DMS79 treated with DMSO at 0.1 percent for 48 hours (cell line): Measurements from ENCODE around the gene RAMP3.

Experiments
- DNase-seq: peaks from one replicate; lab custom pipeline; 2025; lab: John Stamatoyannopoulos, UW

Gene RAMP3

GRCh38 chr7:45223728-45224630 is 66.4 kb downstream of the RAMP3 start:
- DNase-seq: no peak

DNA sequence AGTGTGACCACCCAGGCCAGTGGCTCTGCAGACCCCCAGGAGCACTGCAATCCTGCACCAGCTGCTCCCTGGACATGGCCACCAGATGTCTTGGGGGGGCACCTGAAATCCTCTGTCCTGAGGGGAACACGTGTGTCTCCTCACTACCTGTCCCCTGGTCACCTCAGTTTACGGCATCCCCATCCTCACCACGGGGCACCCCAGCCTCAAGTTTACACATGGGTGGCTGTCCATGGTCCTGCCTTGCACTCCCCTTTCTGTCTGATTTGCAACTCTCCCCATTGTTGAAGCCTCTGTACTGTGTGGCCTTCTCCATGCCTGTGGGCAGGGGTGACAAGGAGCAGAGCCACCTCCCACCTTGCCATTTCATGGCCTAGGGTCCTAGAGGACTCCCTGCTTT is 67.2 kb downstream of the RAMP3 start:
- no peak for DNase-seq

- DNase-seq: no peak
Observed at GRCh38 chr7:45225311-45225947, 67.8 kb downstream of the RAMP3 start.

- DNase-seq: no peak
Observed at GRCh38 chr7:45225948-45226335, 68.4 kb downstream of the RAMP3 start.

- DNase-seq: peak; percentile 57
Observed at GRCh38 chr7:45229156-45229920, 71.7 kb downstream of the RAMP3 start.

DNA sequence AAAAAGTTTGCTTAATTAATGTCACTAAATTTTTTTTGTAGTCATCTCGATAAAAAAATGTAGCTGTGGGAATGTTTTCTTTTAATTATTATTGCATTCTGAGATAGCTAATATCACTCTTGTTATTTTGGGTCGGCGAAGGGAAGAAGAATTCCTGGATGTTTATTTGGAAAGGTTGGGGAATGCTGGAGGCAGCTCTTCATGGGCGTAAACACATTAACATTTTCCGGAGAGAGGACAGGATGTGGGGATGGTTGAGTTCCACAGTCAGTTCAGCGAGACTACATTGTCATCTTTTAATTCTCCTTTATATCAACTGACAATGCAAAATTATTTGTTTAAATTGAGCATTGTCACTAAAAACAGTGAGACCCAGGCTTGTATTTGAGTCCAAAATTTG is 72.5 kb downstream of the RAMP3 start:
- no peak for DNase-seq

- DNase-seq: no peak
Observed at GRCh38 chr7:45230611-45231165, 73.1 kb downstream of the RAMP3 start.

DNA sequence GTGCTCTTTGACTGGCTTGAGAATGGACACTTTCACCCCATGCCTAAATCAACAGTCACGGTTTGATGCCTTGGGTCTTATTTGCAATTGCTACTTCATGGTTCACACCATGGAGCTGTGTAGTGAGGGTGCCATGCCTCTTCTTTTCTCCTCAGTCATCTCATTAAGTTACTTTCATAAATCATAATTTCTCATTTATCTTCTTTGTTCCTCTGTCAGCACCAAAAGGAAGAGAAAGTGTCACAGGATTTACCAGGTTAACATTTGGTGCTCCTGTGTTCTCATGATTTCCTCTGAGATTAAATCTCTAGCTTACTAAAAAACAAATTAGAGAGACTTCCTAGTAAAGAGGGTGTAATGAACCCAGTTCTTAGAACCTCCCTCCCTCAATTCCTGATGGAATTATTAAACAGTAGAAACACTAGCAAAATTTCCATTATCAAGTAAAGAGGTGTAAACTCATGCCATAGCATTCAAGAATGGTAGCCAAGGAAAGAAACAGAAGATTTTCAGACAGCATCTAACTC is 75.7 kb downstream of the RAMP3 start:
- no peak for DNase-seq
